IMR-90 (cell line): Measurements from ENCODE around the gene CD93.

Experiments
- MXI1 ChIP-seq: IDR thresholded peaks from 2 replicates; pipeline ENCODE4 v1.6.1; 2012; ENCODE audit warnings: low read depth, mild to moderate bottlenecking, low read length, moderate library complexity, borderline replicate concordance
- POLR2A ChIP-seq: IDR thresholded peaks from 2 replicates; pipeline ENCODE4 v1.6.1; 2012; ENCODE audit warnings: mild to moderate bottlenecking, low read depth, low read length
- TF ChIP-seq, protein P1 (sequence below): conservative IDR thresholded peaks from 2 replicates; pipeline ENCODE4 v1.5.1; 2012; ENCODE audit warnings: mild to moderate bottlenecking, low read depth, low read length, improper control_type of control experiment

DNA sequence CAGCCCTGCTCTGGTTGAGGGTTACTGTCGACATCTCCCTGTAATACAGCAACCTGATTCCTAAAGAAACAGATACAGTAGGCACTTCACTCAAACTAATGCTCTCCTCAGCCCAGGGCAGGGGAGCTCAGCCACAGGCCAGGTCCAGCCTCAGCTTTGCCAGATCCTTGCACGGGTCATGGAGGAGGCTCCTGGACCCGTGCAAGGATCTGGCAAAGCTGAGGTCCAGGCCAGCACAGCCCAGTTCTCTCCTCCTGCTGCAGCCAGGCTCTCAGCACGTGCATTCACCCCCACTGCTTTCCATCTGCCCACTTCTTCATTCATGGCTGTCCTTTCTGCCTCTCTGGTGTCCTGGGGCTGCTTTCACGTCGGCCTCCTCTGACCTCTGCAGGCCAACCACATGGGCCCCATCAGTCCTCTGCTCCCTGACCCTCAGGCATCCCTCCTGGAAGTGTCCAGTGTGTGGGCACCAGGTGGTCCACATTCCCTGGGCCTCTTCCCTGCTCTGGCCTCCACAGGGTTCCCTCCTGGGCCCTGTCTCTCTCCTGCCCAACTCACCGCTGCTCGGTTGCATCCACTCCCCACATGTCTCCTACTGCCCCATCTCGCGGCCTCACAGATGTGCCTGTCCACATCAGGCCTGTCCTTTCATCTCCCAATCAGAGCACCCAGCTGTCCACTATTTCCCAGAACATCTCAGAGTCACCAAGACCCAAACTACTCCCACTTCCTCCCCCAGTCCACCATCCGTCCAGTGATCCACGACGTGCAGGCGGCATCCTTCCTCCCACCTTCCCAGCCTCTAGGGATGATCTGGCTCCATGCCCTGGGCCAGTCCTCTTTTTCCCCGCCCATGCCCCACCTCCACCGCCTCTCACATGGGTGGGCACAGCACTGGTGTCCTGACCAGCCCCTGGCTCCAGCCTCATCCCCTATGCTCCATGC is 11.8 kb upstream of the CD93 start:
- no peak for TF ChIP-seq POLR2A
- TF ChIP-seq, protein P1, sequence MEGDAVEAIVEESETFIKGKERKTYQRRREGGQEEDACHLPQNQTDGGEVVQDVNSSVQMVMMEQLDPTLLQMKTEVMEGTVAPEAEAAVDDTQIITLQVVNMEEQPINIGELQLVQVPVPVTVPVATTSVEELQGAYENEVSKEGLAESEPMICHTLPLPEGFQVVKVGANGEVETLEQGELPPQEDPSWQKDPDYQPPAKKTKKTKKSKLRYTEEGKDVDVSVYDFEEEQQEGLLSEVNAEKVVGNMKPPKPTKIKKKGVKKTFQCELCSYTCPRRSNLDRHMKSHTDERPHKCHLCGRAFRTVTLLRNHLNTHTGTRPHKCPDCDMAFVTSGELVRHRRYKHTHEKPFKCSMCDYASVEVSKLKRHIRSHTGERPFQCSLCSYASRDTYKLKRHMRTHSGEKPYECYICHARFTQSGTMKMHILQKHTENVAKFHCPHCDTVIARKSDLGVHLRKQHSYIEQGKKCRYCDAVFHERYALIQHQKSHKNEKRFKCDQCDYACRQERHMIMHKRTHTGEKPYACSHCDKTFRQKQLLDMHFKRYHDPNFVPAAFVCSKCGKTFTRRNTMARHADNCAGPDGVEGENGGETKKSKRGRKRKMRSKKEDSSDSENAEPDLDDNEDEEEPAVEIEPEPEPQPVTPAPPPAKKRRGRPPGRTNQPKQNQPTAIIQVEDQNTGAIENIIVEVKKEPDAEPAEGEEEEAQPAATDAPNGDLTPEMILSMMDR = no peak
- TF ChIP-seq MXI1 = no peak
